ENCODE data around the gene TARP.
"Not testable (repeated sequence)": the region's sequence is repeated elsewhere in the genome, so short reads cannot be mapped to it uniquely, and the experiment has no call there.

Gene TARP

GRCh38 chr7:38299275-38299931 is 26.0 kb upstream of the TARP start:
- DNase-seq (ENCODE audit: low spot score): no peak

GRCh38 chr7:38296059-38296857 is 22.8 kb upstream of the TARP start:
- DNase-seq (ENCODE audit: low spot score): no peak

- no peak for DNase-seq (ENCODE audit: low spot score)
Observed at GRCh38 chr7:38294926-38295325, 21.5 kb upstream of the TARP start.

- DNase-seq (ENCODE audit: low spot score): no peak
Observed at GRCh38 chr7:38292442-38292841, 19.0 kb upstream of the TARP start.

GRCh38 chr7:38291650-38292049 is 18.2 kb upstream of the TARP start:
- no peak for DNase-seq (ENCODE audit: low spot score)

- DNase-seq (ENCODE audit: low spot score): no peak
Observed at GRCh38 chr7:38291117-38291647, 17.7 kb upstream of the TARP start.

GRCh38 chr7:38284553-38284952 is 11.1 kb upstream of the TARP start:
- DNase-seq (ENCODE audit: low spot score): no peak

- no peak for DNase-seq (ENCODE audit: low spot score)
Observed at GRCh38 chr7:38283809-38284208, 10.4 kb upstream of the TARP start.

GRCh38 chr7:38283107-38283506 is 9.7 kb upstream of the TARP start:
- DNase-seq (ENCODE audit: low spot score): no peak

GRCh38 chr7:38282081-38282480 is 8.6 kb upstream of the TARP start:
- no peak for DNase-seq (ENCODE audit: low spot score)

GRCh38 chr7:38281266-38281665 is 7.8 kb upstream of the TARP start:
- no peak for DNase-seq (ENCODE audit: low spot score)

GRCh38 chr7:38280707-38281106 is 7.3 kb upstream of the TARP start:
- no peak for DNase-seq (ENCODE audit: low spot score)

- no peak for DNase-seq (ENCODE audit: low spot score)
Observed at GRCh38 chr7:38280000-38280399, 6.6 kb upstream of the TARP start.

GRCh38 chr7:38276096-38276877 is 2.9 kb upstream of the TARP start:
- DNase-seq (ENCODE audit: low spot score): no peak

GRCh38 chr7:38274927-38275620 is 1.6 kb upstream of the TARP start:
- no peak for DNase-seq (ENCODE audit: low spot score)

- no peak for DNase-seq (ENCODE audit: low spot score)
Observed at GRCh38 chr7:38274486-38274885, 1.1 kb upstream of the TARP start.

GRCh38 chr7:38270405-38270804 is 3.0 kb downstream of the TARP start:
- DNase-seq (ENCODE audit: low spot score): not testable (repeated sequence)

- DNase-seq (ENCODE audit: low spot score): not testable (repeated sequence)
Observed at GRCh38 chr7:38269704-38270346, 3.6 kb downstream of the TARP start.

- DNase-seq (ENCODE audit: low spot score): not testable (repeated sequence)
Observed at GRCh38 chr7:38265958-38266357, 7.5 kb downstream of the TARP start.

- DNase-seq (ENCODE audit: low spot score): not testable (repeated sequence)
Observed at GRCh38 chr7:38264602-38265001, 8.8 kb downstream of the TARP start.

GRCh38 chr7:38263274-38263673 is 10.2 kb downstream of the TARP start:
- DNase-seq (ENCODE audit: low spot score): not testable (repeated sequence)
